ENCODE data around the gene HDAC6.
A peak's percentile ranks its signal among the peaks of the same experiment; 100 is the strongest.

HDAC6 gene

DNA sequence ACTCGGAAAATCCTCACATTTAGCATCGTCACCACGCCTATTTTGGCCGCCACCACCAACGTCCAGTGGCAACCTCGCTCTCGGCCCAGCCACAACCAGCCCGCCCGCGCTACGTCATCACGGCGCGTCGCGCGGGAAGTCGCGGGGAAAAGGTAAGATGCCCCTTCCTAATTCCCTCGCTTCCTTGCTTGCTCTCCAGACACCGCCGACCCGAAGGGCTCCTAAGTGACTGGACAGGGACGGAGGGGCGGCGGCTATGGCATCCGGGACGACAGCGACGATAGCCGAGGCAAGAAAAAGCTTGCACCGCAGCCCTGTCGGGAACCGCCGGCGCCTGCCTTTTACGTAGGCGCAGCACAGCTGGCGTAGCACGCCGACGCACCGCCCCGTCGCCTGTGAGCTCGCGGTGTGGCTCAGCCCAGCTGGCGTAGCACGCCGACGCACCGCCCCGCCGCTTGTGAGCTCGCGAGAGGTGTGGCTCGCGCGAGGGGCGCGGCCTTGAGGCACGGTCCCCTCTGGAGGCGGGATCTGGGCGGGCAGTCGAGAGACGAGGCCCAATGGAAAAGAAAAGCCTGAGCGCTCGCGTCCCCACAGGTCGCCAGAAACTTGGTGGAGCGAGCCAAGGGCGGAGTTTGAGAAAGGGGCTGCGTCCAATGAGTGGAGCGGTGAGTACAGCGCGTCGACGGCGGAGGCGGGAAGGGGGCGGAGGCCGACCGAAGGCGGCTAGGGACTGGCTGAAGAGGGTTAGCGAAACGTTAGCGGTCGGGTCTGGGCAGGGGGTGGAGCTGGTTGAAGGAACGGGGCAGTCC lies at the start of gene HDAC6:
HDAC6 (plus strand) TSS at position 788 of the 809 bp plus-strand sequence. CDS start 626 bp downstream, outside the sequence.
- DNase-seq (ENCODE audit: low read depth, low spot score), result peak; percentile 99

- DNase-seq (ENCODE audit: low read depth, low spot score), result no peak
Observed at GRCh38 chrX:48752498-48752897, 49.4 kb upstream of the HDAC6 start.

- DNase-seq (ENCODE audit: low read depth, low spot score), result no peak
Observed at GRCh38 chrX:48753708-48754228, 48.1 kb upstream of the HDAC6 start.

DNA sequence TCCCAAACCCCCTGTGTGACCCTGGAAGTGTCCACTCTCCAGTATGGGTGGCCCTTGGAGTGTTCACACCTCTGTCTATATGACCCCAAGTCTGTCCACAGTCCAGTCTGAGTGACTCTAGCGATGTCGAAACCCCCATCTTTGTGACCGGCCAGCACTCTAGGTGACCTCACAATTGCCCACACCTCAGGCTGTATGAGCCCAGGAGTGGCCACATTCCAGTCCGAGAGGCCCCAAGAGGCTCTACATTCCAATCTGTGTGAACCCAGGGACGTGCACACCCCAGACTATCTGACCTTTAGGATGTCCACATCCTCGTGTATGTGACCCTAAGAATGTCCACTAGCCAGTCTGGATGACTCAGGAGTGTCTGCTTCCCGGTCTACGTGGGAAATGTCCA lies 47.6 kb upstream of the HDAC6 start:
- DNase-seq (ENCODE audit: low read depth, low spot score), result no peak

- DNase-seq (ENCODE audit: low read depth, low spot score), result peak; percentile 26
Observed at GRCh38 chrX:48761674-48762471, 40.0 kb upstream of the HDAC6 start, which contains the start of gene GLOD5. GLOD5 (plus strand) TSS chrX:48761747; CDS start chrX:48761791, 44 bp downstream.

- no peak for DNase-seq (ENCODE audit: low read depth, low spot score)
Observed at GRCh38 chrX:48769230-48769629, 32.6 kb upstream of the HDAC6 start.

GRCh38 chrX:48770296-48770695 lies 31.6 kb upstream of the HDAC6 start:
- DNase-seq (ENCODE audit: low read depth, low spot score), result no peak

- DNase-seq (ENCODE audit: low read depth, low spot score), result no peak
Observed at GRCh38 chrX:48772602-48773001, 29.3 kb upstream of the HDAC6 start.

DNA sequence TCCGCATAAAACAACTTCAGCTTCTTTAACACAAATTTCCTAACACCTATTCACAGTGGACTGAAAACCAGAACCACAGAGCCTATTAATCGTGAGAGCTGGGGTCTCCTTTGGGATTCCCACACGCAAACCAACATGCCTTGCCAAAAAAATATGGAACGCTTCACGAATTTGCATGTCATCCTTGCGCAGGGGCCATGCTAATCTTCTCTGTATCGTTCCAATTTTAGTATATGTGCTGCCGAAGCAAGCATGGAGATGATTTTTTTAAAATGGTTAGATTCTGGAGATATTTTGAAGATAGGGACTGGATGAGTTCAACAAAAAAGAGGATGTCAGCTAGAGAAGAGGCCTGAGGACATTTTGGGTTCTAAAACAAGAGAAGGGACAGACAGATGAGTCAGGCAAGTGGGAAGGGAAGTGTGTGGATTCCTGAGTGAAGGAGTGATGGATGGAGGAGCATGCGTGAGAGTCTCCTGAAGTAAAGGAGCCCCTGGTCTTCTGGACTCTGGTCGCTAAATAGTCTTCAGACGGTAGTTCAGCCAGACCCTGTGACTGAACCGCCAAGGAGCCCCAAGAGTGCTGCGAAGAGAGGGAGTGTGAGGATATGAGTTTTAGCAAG lies 24.9 kb upstream of the HDAC6 start:
- DNase-seq (ENCODE audit: low read depth, low spot score), result no peak

DNA sequence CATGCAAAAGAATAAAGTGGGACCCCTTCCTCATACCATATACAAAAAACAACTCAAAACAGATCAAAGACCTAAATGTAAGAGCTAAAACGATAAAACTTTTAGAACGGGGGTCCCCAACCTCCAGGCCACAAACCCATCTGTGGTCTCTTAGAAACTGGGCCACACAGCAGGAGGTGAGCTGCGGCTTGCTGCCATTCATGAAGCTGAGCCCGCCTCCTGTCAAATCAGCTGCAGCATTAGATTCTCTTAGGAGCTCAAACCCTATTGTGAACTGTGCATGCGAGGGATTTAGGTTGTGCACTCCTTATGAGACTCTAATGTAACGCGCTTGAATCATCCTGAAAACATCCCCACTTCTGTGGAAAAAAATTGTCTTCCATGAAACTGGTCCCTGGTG lies 22.5 kb upstream of the HDAC6 start:
- no peak for DNase-seq (ENCODE audit: low read depth, low spot score)

GRCh38 chrX:48781705-48782104 lies 20.2 kb upstream of the HDAC6 start:
- DNase-seq (ENCODE audit: low read depth, low spot score), result no peak

- no peak for DNase-seq (ENCODE audit: low read depth, low spot score)
Observed at GRCh38 chrX:48782216-48782615, 19.7 kb upstream of the HDAC6 start.

DNA sequence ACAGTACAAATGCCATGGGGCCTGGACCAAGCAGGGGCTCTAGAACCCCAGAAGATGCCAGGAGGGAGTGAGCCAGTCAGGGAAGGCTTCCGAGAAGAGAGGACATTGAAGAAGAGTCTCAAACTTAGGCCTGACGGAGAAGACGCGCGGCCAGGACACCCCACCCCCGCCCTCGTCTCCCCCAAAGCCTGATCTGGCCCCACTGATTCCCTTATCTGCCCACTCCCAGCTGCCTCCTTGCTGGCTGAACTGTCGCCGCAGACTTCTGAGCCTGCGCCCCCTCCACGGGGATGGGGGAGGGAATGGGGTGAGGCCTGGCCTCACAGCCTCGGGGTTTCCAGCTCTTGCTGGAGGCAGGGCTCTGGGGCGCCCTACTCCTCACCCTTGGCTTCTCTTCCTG lies 19.1 kb upstream of the HDAC6 start:
- DNase-seq (ENCODE audit: low read depth, low spot score), result no peak

DNA sequence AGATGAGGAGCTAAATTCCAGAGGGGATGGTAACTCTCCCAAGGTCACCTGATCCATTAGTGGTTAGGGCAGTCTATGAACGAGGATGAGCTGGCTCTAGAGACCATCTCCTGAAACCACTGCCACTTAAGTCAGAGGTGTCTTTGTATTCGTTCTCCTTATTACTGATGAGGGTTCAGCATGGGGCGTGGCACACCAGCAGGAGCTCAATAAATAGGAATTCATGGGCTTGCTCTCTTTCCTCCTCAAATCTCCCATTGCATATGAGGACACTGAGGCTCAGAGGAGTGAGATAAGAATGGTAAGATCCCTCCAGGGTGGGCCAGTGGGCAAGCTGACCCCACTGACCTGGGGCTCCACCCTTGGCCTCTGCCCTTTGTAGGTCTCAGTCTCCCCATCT lies 17.1 kb upstream of the HDAC6 start:
- DNase-seq (ENCODE audit: low read depth, low spot score), result no peak

DNA sequence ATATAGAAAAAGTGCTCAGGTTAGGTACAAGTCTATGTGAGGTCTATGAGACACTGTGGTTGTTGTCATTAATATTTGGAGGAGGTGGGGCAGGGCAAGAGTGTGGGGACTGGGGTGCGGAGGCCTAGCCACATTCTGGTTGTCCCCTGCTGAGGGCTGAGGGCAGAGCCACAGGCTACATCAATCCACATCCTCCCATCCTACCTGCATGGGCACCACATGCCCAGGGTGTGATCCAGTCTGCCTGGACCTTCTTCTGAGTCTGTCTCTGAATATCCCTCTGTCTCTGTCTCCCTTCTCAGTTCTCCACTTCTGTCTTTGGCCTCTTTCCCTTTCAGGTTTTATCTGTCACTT lies 16.7 kb upstream of the HDAC6 start:
- DNase-seq (ENCODE audit: low read depth, low spot score), result no peak

DNA sequence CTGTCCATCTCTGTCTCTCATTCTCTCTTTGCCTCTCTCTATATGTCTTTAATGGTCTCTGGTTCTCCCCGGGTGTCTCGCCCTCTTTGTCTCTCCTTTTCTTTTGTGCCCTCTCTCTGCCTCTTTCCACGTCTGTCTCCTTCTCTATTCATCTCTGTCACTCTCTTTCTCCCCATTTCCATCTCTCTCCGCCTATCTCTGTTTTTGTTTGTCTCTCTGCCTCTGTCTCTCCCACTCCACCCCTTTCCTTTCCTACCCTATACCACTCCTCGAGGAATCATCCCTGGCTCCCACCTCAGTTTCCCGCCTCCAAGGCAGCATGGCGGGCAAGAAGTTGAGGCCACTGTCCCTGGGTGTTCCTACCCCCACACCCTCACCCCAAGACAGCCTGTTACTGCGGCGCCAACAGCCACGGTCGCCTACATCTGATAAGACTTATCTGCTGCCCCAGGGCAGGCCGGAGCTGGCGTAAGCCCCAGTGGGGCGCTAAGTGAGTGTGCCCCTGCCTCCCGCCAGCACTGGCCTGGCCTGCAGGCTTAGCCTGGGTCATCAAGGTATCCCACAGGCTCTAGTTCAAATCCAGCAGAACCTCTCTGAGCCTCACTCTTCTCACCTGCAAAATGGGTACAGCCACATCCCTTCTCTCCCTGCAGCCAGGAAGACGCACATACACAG lies 16.2 kb upstream of the HDAC6 start:
- DNase-seq (ENCODE audit: low read depth, low spot score), result no peak

- DNase-seq (ENCODE audit: low read depth, low spot score), result no peak
Observed at GRCh38 chrX:48786341-48786800, 15.5 kb upstream of the HDAC6 start, which contains the start of gene GATA1. GATA1 (plus strand) TSS chrX:48786590; CDS start chrX:48791110, 4,520 bp downstream.

- DNase-seq (ENCODE audit: low read depth, low spot score), result no peak
Observed at GRCh38 chrX:48786825-48787504, 14.9 kb upstream of the HDAC6 start.

GRCh38 chrX:48787505-48788443 lies 14.1 kb upstream of the HDAC6 start:
- no peak for DNase-seq (ENCODE audit: low read depth, low spot score)
